HG02884 (cell line): Measurements from ENCODE around the gene SUGP2.
"Not testable (repeated sequence)": the region's sequence is repeated elsewhere in the genome, so short reads cannot be mapped to it uniquely, and the experiment has no call there.

Experiments
- ATAC-seq: cut with Tn5 transposase; IDR thresholded peaks from one replicate; pipeline ENCODE4 v1.9.1; 2021; ENCODE audit warnings: mild to moderate bottlenecking, moderate library complexity; ENCODE audit not compliant: unreplicated experiment

SUGP2 gene

GRCh38 chr19:19034204-19034624 is 897 bp upstream of the SUGP2 start:
- ATAC-seq: peak; percentile 35

- no peak for ATAC-seq
These were observed 216 bp downstream of the SUGP2 start for GRCh38 chr19:19033176-19033425.

- peak; percentile 36 for ATAC-seq
These were observed 719 bp downstream of the SUGP2 start for GRCh38 chr19:19032420-19033175.

GRCh38 chr19:19031891-19032290 is 1.4 kb downstream of the SUGP2 start:
- no peak for ATAC-seq

GRCh38 chr19:19028526-19028925 is 4.8 kb downstream of the SUGP2 start:
- ATAC-seq: no peak

GRCh38 chr19:19027228-19027627 is 6.1 kb downstream of the SUGP2 start:
- ATAC-seq: no peak

- ATAC-seq: no peak
These were observed 6.9 kb downstream of the SUGP2 start for GRCh38 chr19:19026299-19026971.

- no peak for ATAC-seq
These were observed 7.5 kb downstream of the SUGP2 start for GRCh38 chr19:19025861-19026260.

- ATAC-seq: not testable (repeated sequence)
These were observed 9.9 kb downstream of the SUGP2 start for GRCh38 chr19:19023376-19023775.

- ATAC-seq: no peak
These were observed 10.8 kb downstream of the SUGP2 start for GRCh38 chr19:19022380-19022961.

GRCh38 chr19:19021115-19021514 is 12.2 kb downstream of the SUGP2 start:
- no peak for ATAC-seq

GRCh38 chr19:19010551-19010950 is 22.8 kb downstream of the SUGP2 start:
- no peak for ATAC-seq

GRCh38 chr19:19009951-19010350 is 23.4 kb downstream of the SUGP2 start:
- no peak for ATAC-seq

GRCh38 chr19:19006213-19006612 is 27.1 kb downstream of the SUGP2 start:
- ATAC-seq: no peak

GRCh38 chr19:19004144-19004543 is 29.2 kb downstream of the SUGP2 start:
- ATAC-seq: no peak

- ATAC-seq: no peak
These were observed 33.3 kb downstream of the SUGP2 start for GRCh38 chr19:18999896-19000620.

GRCh38 chr19:18999016-18999758 is 34.1 kb downstream of the SUGP2 start:
- no peak for ATAC-seq

GRCh38 chr19:18998276-18998675 is 35.0 kb downstream of the SUGP2 start:
- no peak for ATAC-seq

- no peak for ATAC-seq
These were observed 36.4 kb downstream of the SUGP2 start for GRCh38 chr19:18996796-18997394.

GRCh38 chr19:18996351-18996750 is 37.0 kb downstream of the SUGP2 start:
- ATAC-seq: no peak

GRCh38 chr19:18995804-18996241 is 37.5 kb downstream of the SUGP2 start:
- ATAC-seq: no peak
